LHCN-M2 (cell line): ENCODE data around the gene RUFY4. TPM values are rescaled to one million over a fixed set of nuclear protein-coding genes. Genes with fewer than 3 reads are reported as not detected.

ENCODE experiments used
- DNase-seq: peaks from one replicate; pipeline ENCODE4 v3.0.0-alpha.2; 2012; ENCODE audit warnings: low read depth
- total RNA-seq: library from RNA; depleted of rRNA; stranded (reverse); fragments of >200 nt; gene quantifications from 2 replicates; pipeline ENCODE4 v1.2.3, GENCODE V29; 2014

Gene RUFY4
- total RNA-seq, 1 experiment from 2014 or later = not detected

GRCh38 chr2:218060950-218061660 is 7.9 kb upstream of the RUFY4 start:
- no peak for DNase-seq

DNA sequence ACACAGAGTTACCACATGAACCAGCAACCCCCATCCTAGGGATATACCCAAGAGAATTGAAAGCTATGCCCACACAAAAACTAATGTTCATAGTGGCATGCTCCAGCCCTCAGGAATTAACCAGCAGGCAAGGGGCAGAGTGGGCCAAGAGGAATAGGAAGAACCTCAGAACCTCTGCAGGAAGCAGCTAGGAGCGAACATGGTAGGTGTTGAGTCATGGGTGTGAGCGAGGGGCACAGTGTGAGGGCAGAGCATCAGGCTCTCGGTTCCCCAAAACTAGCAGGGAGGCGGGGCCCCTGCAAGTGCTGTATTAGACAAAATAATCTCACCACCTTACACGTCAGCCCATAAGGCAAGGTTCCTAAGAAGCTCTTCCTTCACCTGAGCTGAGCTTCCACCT is 5.6 kb upstream of the RUFY4 start:
- DNase-seq = no peak

DNA sequence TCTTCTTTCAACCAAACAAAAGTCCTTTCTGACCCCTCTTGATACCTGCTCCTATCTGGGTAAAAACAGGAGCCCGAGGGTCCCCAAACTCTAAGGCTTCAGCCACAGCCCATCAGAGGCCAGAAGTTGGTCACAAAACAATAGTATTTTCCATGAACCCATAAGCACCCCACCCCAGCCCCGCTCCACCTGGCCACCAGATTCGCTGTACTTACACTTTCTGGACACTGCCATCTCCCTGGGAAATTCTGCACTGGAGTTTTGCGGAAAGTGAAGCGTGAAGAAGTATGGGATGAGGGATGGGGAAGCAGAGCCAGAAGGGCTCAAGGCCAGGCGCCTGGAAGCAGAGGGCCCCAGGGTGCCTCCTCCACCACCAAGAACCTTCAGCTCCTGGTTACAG is 5.2 kb upstream of the RUFY4 start:
- no peak for DNase-seq

- DNase-seq = no peak
Measured at GRCh38 chr2:218065239-218066006, 3.6 kb upstream of the RUFY4 start.

DNA sequence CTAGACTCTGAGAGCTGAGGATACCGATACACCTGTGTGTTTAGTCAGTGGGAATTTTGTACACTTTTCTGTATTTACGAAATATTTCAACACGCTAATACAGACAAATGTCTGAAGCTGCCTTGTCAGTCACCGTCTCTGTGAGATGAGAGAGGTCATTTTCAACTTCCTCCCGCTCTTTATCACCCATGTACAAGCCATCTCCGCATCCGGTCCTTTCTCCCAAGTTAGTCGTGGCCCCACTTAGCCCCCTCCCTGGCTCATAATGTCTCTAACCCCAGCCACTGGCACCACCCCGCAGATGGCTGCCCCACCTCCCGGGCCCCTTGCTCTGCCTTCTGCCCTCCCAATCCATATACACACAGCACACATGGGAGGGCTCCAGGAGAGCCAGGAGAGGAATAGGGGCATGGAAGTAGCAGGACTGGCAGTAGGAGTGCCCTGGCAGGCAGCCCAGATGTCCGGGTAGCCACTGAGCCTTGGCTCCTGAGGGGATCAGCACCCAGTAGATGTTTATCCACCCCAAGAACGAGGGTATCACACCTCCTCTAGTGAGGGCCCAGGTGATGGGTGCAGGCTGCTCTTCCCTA is 2.0 kb upstream of the RUFY4 start:
- no peak for DNase-seq

GRCh38 chr2:218067523-218067922 is 1.5 kb upstream of the RUFY4 start:
- no peak for DNase-seq

- no peak for DNase-seq
Measured at GRCh38 chr2:218069606-218070300, 700 bp downstream of the RUFY4 start.

DNA sequence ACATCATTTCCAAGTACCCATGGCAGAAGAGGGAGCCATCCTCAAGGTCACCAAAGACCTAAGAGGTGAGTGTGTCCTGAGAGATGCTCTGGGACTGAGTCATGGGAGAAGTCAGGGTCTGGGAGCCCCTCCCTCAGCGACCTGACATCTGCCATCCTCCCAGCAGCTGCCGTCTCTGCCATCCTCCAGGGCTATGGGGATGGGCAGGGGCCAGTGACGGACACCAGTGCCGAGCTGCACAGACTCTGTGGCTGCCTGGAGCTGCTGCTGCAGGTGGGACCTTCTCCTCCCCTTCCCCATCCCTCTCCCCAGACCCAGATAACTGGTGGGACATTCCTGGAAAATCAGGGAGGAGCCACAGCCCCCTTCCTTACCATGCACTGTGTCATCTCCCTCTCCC is 1.5 kb downstream of the RUFY4 start:
- DNase-seq = no peak

DNA sequence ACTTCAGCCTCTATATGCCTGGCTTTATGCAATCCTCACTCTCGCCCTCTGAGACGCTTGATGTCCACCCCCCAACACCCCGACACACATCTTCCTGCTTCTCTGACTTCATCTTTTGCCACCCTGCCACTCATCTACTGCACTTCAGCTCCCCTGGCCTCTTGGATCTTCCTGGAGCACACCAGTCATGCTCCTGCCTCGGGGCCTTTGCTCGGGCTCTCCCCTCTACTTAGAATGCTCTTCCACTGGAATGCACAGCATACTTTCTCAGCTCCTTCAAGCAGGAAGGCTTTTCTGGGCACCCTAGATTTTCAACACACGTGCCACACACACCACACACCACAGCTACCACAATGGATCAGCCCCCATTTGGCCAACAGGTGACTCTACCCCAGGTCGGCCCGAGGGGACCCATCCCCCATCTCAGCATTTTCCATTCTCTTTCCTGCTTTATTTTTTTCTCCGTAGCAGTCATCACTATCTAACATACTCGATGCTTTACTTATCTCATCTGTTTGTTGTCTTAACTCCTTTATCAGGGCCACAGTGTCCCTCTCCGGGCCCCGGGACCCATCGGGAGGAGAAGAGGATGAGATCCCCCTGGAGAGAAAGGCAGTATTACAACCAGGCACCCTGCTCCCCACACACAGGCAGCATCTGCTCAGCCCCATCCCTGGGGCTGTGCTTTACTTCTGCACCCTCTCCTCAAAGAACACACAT is 2.3 kb downstream of the RUFY4 start:
- DNase-seq = no peak

GRCh38 chr2:218072002-218072401 is 2.9 kb downstream of the RUFY4 start:
- DNase-seq = no peak

- no peak for DNase-seq
Measured at GRCh38 chr2:218072478-218073024, 3.5 kb downstream of the RUFY4 start.

- DNase-seq = no peak
Measured at GRCh38 chr2:218073185-218073584, 4.1 kb downstream of the RUFY4 start.

DNA sequence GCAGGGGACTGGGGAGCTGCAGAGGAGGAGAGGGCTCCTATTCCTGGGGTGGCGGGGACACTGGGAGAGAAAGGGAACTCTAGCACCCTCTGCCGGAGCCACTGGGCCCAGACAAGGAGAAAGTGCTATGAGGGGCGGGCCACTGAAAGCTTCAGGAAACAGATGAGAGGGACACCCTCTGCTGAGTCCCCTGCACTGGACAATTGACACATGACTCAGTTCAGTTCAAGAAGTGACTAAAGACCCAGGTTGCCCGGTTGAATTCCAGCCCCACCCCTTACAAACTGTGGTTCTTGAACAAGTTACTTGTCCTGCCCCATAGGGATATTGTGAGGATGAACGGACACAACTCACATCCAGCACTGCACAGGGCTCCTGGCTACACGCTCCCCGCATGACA is 5.0 kb downstream of the RUFY4 start:
- DNase-seq = no peak

DNA sequence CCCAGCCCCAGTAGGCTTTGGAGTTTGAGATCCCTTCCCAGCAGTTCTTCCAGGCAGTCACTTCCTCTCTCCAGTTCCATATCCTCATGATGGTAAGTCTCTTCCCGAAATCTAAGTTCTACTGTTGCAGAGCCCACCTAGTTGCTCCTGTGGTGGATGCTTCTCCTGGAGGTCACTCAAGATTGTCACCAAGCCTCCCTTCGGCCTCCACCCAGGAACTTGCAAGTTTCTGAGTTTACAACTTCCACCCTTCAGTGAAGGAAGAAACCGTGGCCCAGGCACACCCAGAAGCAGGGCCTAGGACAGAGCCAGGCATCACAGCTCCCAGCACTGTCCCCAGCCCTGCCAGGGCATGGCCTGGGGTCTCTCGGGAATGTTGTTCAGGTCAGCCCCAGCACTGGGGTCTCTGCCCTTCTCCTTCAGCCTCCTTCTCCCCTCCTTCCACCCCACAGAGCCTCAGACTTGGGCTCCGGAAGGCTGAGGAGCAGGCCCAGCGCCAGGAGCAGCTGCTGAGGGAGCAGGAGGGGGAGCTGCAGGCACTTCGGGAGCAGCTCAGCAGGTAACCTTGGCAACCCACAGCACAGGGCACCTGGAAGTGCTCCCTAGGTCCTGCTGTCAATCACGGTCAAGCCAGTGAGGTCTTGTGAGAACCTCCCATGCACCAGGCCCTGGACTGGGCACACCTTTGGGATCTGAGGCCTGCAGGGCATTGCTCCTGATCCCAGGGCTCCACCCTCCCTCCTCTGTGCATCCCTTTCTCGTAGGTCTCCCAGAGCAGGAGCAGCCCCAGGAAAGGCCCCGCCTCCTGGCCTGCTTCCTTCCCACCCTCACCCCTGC is 7.1 kb downstream of the RUFY4 start:
- DNase-seq = no peak

GRCh38 chr2:218077464-218078216 is 8.6 kb downstream of the RUFY4 start:
- DNase-seq = no peak

GRCh38 chr2:218079943-218080913 is 11.2 kb downstream of the RUFY4 start:
- no peak for DNase-seq

DNA sequence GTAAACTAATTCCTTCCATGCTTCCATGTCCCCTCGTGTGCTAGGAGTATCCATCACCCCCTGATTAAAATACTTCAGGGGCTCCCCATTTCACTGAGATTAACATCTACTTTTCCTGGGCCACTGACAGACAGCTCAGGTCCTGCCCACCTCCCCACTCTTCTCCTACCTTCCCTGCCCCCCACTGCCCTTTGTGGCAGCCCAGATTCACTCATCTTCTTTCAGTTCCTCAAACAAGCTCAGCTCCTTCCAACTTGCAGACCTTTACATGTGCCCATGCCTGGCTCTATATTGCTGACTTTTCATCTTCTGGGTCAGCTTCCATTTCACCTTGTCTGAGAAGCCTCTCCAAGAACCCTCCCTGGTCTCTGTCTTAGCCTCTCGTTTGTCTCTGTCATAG is 12.0 kb downstream of the RUFY4 start:
- DNase-seq = no peak

DNA sequence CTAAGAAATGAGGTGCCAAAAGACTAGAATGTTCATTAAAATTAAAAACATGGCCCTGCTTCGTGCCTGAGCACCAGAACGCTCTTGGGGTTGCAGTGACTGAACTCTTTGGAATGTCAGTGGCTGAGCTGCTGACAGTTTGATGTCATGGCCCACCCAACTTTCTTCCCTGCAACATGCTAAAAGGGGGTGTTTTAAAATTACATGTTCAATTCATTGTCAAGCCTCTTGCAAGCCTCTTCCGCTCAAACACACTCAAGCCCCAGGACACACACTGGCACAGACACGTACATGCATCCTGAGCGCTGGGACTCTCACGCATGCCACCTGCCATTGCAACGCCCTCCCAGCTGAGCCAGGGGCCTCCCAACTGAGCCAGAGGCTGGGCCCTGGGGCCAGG is 12.6 kb downstream of the RUFY4 start:
- no peak for DNase-seq
